ENCODE data around the gene RHBDD1. TPM values are rescaled to one million over a fixed set of nuclear protein-coding genes. Genes with fewer than 3 reads are reported as not detected.

Gene RHBDD1
- total and polyA plus RNA-seq, 2 donors (not counting 1 experiment from before 2014, with no cell fraction given), result 21.2 to 128 TPM

DNA sequence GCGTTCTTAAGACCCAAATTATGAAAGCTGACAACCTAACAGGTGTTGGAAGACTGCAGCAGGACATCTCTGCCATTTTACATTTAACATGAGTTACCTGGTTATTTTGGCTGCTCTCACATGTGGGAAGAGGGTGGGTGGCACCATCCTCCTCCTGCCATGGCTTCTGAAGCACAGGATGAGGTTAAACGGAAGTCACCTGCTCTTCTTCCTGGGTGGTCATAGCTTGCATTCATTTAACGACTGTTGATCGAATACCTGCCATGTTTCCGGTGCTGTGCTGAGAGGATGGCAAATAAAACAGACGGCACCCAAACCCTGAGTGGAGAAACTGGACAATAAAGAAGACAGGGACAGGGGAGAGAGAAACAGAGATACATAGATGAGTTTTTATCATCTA is 118.0 kb downstream of the RHBDD1 start:
- WGBS (ENCODE audit: insufficient coverage), result 83% methylated on average over 2 of the region's 6 CpGs
- Mint-ChIP-seq H3K27ac (no peak overlapping the region), H3K4me1 (peaks cover 27% of the 10 kb centered on the region), H3K27me3 (no peaks in the 10 kb centered on the region), H3K4me3 (no peak overlapping the region), H3K9me3 (ENCODE audit: insufficient read depth) (peaks cover 3% of the 10 kb centered on the region)
- no peak overlapping the region for H2AFZ ChIP-seq (ENCODE audit: insufficient read depth, low read depth, low read length, poor library complexity, severe bottlenecking)
- no peak overlapping the region for H3K4me3 ChIP-seq (ENCODE audit: control extremely low read depth in 1 of 5, extremely low read depth in 1 of 5, insufficient read depth in 1 of 5, low read depth in 2 of 5, low read length in 4 of 5)
- H3K9me3 ChIP-seq (ENCODE audit: control extremely low read depth in 1 of 3, control insufficient read depth in 2 of 3, insufficient read depth in 1 of 3, low read length in 2 of 3), result peaks cover 0 to 3% (median 0%) of the 10 kb centered on the region in 3 donors
- intact Hi-C loops (cut with micrococcal nuclease), result no loop called here
- H4K20me1 ChIP-seq (ENCODE audit: control insufficient read depth, insufficient read depth, low read length, poor library complexity, severe bottlenecking), result no peaks in the 10 kb centered on the region
- DNase-seq (no peak), ATAC-seq (ENCODE audit: low read depth) (no peak)
- ChIA-PET POLR2A (no interaction called here), CTCF (interaction anchor here (1.0 to 1.7 kb wide), 2 partner anchors 38 to 153 kb away, joined by 3 read pairs; no protein-coding TSS in a partner anchor)
- H3K79me2 ChIP-seq (ENCODE audit: control insufficient read depth, insufficient read depth, low read length), result peaks cover 22% of the 10 kb centered on the region
- no peaks in the 10 kb centered on the region for H3K27me3 ChIP-seq (replicated peaks in 1 of 4; ENCODE audit: control extremely low read depth in 1 of 4, control insufficient read depth in 3 of 4, insufficient read depth in 4 of 4, low read length in 3 of 4)
- H3K27ac ChIP-seq (ENCODE audit: low read length in 2 of 2), result no peak overlapping the region
- peaks cover 8 to 9% of the 10 kb centered on the region in 2 donors for H3K4me1 ChIP-seq (ENCODE audit: control insufficient read depth in 2 of 2, insufficient read depth in 2 of 2, low read length in 2 of 2)
- TF ChIP-seq EZH2 (IDR thresholded peaks at IDR 0.05; ENCODE audit: borderline replicate concordance, insufficient read depth, low read depth, low read length, poor library complexity, severe bottlenecking), result no peak
- TF ChIP-seq, protein P1, sequence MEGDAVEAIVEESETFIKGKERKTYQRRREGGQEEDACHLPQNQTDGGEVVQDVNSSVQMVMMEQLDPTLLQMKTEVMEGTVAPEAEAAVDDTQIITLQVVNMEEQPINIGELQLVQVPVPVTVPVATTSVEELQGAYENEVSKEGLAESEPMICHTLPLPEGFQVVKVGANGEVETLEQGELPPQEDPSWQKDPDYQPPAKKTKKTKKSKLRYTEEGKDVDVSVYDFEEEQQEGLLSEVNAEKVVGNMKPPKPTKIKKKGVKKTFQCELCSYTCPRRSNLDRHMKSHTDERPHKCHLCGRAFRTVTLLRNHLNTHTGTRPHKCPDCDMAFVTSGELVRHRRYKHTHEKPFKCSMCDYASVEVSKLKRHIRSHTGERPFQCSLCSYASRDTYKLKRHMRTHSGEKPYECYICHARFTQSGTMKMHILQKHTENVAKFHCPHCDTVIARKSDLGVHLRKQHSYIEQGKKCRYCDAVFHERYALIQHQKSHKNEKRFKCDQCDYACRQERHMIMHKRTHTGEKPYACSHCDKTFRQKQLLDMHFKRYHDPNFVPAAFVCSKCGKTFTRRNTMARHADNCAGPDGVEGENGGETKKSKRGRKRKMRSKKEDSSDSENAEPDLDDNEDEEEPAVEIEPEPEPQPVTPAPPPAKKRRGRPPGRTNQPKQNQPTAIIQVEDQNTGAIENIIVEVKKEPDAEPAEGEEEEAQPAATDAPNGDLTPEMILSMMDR (IDR thresholded peaks at IDR 0.05), result no peak
- no peak overlapping the region for H3K4me2 ChIP-seq (replicated peaks; ENCODE audit: low read depth, low read length, poor library complexity, severe bottlenecking)
- H3K9ac ChIP-seq (ENCODE audit: low read length), result no peak overlapping the region
- H3K36me3 ChIP-seq (replicated peaks in 1 of 2; ENCODE audit: control extremely low read depth in 1 of 2, control insufficient read depth in 1 of 2, extremely low read depth in 1 of 2, insufficient read depth in 2 of 2, low read length in 1 of 2), result peaks cover 0 to 12% of the 10 kb centered on the region in 2 experiments

GRCh38 chr2:226956659-226957058 is 120.8 kb downstream of the RHBDD1 start:
- Mint-ChIP-seq H3K27ac (no peak overlapping the region), H3K9me3 (ENCODE audit: insufficient read depth) (peaks cover 5% of the 10 kb centered on the region), H3K4me1 (peaks cover 15% of the 10 kb centered on the region), H3K27me3 (no peaks in the 10 kb centered on the region), H3K4me3 (no peak overlapping the region)
- intact Hi-C loops (cut with micrococcal nuclease), result no loop called here
- POLR2A ChIA-PET, result no interaction called here
- Histone ChIP-seq H2AFZ (ENCODE audit: insufficient read depth, low read depth, low read length, poor library complexity, severe bottlenecking) (no peak overlapping the region), H3K27me3 (replicated peaks in 1 of 4; ENCODE audit: control extremely low read depth in 1 of 4, control insufficient read depth in 3 of 4, insufficient read depth in 4 of 4, low read length in 3 of 4) (no peaks in the 10 kb centered on the region), H3K36me3 (replicated peaks in 1 of 2; ENCODE audit: control extremely low read depth in 1 of 2, control insufficient read depth in 1 of 2, extremely low read depth in 1 of 2, insufficient read depth in 2 of 2, low read length in 1 of 2) (peaks cover 0 to 8% of the 10 kb centered on the region in 2 experiments), H3K9ac (ENCODE audit: low read length) (no peak overlapping the region), H3K9me3 (ENCODE audit: control extremely low read depth in 1 of 3, control insufficient read depth in 2 of 3, insufficient read depth in 1 of 3, low read length in 2 of 3) (peaks cover 0 to 6% (median 5%) of the 10 kb centered on the region in 3 donors), H4K20me1 (ENCODE audit: control insufficient read depth, insufficient read depth, low read length, poor library complexity, severe bottlenecking) (no peaks in the 10 kb centered on the region), H3K27ac (ENCODE audit: low read length in 2 of 2) (no peak overlapping the region), H3K4me1 (ENCODE audit: control insufficient read depth in 2 of 2, insufficient read depth in 2 of 2, low read length in 2 of 2) (peaks cover 7 to 8% of the 10 kb centered on the region in 2 donors), H3K4me3 (ENCODE audit: control extremely low read depth in 1 of 5, extremely low read depth in 1 of 5, insufficient read depth in 1 of 5, low read depth in 2 of 5, low read length in 4 of 5) (no peak overlapping the region), H3K4me2 (replicated peaks; ENCODE audit: low read depth, low read length, poor library complexity, severe bottlenecking) (no peak overlapping the region), H3K79me2 (ENCODE audit: control insufficient read depth, insufficient read depth, low read length) (peaks cover 10% of the 10 kb centered on the region)
- 92% methylated on average over 1 of the region's 1 CpG for WGBS (ENCODE audit: insufficient coverage)
- no peak for ATAC-seq (ENCODE audit: low read depth)
- CTCF ChIA-PET, result no interaction called here
- no peak for DNase-seq
- TF ChIP-seq EZH2 (IDR thresholded peaks at IDR 0.05; ENCODE audit: borderline replicate concordance, insufficient read depth, low read depth, low read length, poor library complexity, severe bottlenecking), result no peak
- TF ChIP-seq, protein P1 (IDR thresholded peaks at IDR 0.05), result no peak
